ENCODE measurements around the gene CFAP70.

CFAP70 gene

DNA sequence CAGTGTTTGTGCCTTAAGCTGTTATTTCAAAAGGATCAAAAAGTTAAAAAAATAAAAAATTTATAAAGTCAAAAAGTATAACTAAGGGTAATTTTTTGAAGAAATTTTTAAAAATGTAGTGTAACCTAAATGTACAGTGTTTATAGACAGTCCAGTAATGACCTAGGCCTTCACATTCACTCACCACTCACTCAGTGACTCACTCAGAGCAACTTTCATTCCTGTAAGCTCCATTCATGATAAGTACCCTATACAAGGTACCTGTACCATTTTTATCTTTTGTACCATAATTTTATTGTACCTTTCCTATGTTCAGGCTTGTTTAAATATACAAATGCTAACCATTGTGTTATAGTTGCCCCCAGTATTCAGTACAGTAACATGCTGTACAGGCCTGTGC lies 133.1 kb downstream of the CFAP70 start:
- H3K9me3 ChIP-seq: no peaks in the 10 kb centered on the region
- no peak overlapping the region for H3K27ac ChIP-seq
- peaks cover 4% of the 10 kb centered on the region for H3K36me3 ChIP-seq
- H3K27me3 ChIP-seq: no peaks in the 10 kb centered on the region
- H3K4me3 ChIP-seq (ENCODE audit: low read depth in 1 of 2, low read length in 1 of 2): no peak overlapping the region
- TF ChIP-seq, protein P1, sequence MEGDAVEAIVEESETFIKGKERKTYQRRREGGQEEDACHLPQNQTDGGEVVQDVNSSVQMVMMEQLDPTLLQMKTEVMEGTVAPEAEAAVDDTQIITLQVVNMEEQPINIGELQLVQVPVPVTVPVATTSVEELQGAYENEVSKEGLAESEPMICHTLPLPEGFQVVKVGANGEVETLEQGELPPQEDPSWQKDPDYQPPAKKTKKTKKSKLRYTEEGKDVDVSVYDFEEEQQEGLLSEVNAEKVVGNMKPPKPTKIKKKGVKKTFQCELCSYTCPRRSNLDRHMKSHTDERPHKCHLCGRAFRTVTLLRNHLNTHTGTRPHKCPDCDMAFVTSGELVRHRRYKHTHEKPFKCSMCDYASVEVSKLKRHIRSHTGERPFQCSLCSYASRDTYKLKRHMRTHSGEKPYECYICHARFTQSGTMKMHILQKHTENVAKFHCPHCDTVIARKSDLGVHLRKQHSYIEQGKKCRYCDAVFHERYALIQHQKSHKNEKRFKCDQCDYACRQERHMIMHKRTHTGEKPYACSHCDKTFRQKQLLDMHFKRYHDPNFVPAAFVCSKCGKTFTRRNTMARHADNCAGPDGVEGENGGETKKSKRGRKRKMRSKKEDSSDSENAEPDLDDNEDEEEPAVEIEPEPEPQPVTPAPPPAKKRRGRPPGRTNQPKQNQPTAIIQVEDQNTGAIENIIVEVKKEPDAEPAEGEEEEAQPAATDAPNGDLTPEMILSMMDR (IDR thresholded peaks at IDR 0.05): no peak
- H3K4me1 ChIP-seq (ENCODE audit: control insufficient read depth in 1 of 2, insufficient read depth in 1 of 2, low read depth in 1 of 2, low read length in 1 of 2): no peaks in the 10 kb centered on the region

DNA sequence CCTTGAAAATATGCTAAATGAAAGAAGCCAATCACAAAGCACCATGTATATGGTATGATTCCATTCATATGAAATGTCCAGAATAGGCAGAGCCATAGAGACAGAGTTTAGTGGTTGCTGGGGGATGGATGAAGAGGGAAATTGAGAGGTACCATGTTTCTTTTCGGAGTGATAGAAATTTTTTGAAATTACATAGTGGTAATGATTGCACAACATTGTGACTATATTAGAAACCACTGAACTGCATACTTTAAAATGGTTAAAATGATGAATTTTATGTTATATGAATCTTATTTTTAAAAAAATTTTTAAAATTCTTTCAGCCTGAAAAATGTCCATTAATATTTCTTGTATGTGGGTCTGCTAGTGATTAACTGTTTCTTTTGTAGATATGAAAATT lies 137.7 kb downstream of the CFAP70 start:
- H3K4me1 ChIP-seq (ENCODE audit: control insufficient read depth in 1 of 2, insufficient read depth in 1 of 2, low read depth in 1 of 2, low read length in 1 of 2): no peaks in the 10 kb centered on the region
- no peaks in the 10 kb centered on the region for H3K27me3 ChIP-seq
- no peak overlapping the region for H3K27ac ChIP-seq
- H3K4me3 ChIP-seq (ENCODE audit: low read depth in 1 of 2, low read length in 1 of 2): no peak overlapping the region
- no peaks in the 10 kb centered on the region for H3K9me3 ChIP-seq
- TF ChIP-seq, protein P1 (IDR thresholded peaks at IDR 0.05): no peak
- H3K36me3 ChIP-seq: peaks cover 19% of the 10 kb centered on the region

DNA sequence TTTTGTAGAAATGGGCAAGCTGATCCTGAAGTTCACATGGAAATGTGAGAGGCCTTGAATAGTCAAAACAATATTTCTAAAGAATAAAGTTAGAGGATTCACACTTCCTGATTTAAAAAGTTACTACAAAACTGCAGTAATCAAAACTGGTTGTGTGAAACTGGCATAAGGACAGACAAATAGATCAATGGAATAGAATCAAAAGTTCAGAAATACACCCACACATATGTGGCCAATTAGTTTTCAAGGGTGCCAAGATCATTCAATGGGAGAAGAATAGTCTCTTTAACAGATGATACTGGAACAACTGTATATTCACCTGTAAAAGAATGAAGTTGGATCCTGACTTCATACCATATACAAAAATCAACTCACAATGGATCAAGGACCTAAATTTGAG lies 139.3 kb downstream of the CFAP70 start:
- TF ChIP-seq, protein P1 (IDR thresholded peaks at IDR 0.05): no peak
- Histone ChIP-seq H3K27me3 (no peaks in the 10 kb centered on the region), H3K4me1 (ENCODE audit: control insufficient read depth in 1 of 2, insufficient read depth in 1 of 2, low read depth in 1 of 2, low read length in 1 of 2) (no peaks in the 10 kb centered on the region), H3K4me3 (ENCODE audit: low read depth in 1 of 2, low read length in 1 of 2) (no peak overlapping the region), H3K27ac (no peak overlapping the region), H3K9me3 (no peaks in the 10 kb centered on the region), H3K36me3 (peaks cover 19% of the 10 kb centered on the region)

DNA sequence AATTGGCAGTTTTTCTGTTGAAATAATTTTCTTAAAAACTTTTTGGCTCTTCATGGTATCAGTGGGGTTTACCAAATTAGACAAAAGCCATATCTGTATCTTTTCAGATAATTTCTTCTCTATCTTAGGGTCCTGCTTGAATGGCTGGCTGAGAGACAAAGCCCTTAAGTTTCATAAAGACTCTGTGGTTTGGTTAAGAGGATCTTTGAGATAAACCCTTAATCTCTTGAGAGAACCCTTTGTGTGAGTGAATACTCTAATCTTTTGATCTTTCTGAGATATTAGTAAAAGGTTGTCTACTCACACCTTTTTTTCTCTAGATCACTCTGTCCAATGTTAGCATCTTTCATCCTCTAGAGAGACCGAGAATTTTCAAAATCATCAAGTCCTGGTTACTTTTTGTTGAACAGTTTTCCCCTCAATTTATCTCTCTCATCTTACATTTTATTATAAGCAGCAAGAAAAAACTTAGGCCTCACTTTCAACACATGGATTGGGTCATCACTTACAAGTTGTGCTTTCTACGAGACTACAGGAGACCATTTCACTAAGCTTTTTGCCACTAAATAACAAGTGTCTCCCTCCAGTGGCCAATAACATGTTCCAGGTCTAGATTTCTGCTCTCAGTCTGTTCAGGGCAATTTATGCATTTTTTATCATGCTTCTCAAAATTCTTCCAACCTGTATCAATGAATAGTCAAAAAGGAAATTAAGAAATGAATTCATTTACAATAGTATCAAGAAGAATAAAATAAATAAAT lies 140.1 kb downstream of the CFAP70 start:
- Histone ChIP-seq H3K36me3 (peaks cover 19% of the 10 kb centered on the region), H3K4me3 (ENCODE audit: low read depth in 1 of 2, low read length in 1 of 2) (no peak overlapping the region), H3K9me3 (no peaks in the 10 kb centered on the region), H3K27ac (no peak overlapping the region), H3K27me3 (no peaks in the 10 kb centered on the region), H3K4me1 (ENCODE audit: control insufficient read depth in 1 of 2, insufficient read depth in 1 of 2, low read depth in 1 of 2, low read length in 1 of 2) (no peaks in the 10 kb centered on the region)
- TF ChIP-seq, protein P1 (IDR thresholded peaks at IDR 0.05): no peak

DNA sequence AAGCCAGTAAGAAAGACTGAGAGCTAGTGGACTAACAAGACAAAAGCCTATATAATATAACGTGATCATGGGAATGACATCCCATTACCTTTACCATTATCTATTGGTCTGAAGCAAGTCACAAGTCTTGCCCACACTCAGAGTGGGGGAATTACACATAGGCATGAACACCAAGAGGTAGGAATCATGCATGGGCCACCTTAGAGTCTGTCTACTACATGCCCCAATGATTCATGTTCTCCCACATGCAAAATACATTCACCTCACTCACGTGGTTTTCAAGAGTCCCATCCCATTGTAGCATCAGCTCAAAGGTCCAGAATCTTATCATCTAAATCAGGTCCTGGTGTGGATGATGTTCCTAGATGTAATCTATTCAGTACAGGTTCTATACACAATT lies 141.0 kb downstream of the CFAP70 start:
- TF ChIP-seq, protein P1 (IDR thresholded peaks at IDR 0.05): no peak
- no peaks in the 10 kb centered on the region for H3K27me3 ChIP-seq
- H3K36me3 ChIP-seq: peaks cover 19% of the 10 kb centered on the region

More for the DNA sequence above, 141.0 kb downstream of the CFAP70 start:
- no peaks in the 10 kb centered on the region for H3K9me3 ChIP-seq
- no peak overlapping the region for H3K27ac ChIP-seq
- no peak overlapping the region for H3K4me3 ChIP-seq (ENCODE audit: low read depth in 1 of 2, low read length in 1 of 2)
- H3K4me1 ChIP-seq (ENCODE audit: control insufficient read depth in 1 of 2, insufficient read depth in 1 of 2, low read depth in 1 of 2, low read length in 1 of 2): no peaks in the 10 kb centered on the region
